ENCODE measurements around the gene CKM. TPM values are rescaled to one million over a fixed set of nuclear protein-coding genes. Genes with fewer than 3 reads are reported as not detected.
"Not testable (repeated sequence)": the region's sequence is repeated elsewhere in the genome, so short reads cannot be mapped to it uniquely, and the experiment has no call there.

Gene CKM
- total RNA-seq, 4 donors from 2014 or later = 18,507 to 37,792 (median 27,366) TPM

DNA sequence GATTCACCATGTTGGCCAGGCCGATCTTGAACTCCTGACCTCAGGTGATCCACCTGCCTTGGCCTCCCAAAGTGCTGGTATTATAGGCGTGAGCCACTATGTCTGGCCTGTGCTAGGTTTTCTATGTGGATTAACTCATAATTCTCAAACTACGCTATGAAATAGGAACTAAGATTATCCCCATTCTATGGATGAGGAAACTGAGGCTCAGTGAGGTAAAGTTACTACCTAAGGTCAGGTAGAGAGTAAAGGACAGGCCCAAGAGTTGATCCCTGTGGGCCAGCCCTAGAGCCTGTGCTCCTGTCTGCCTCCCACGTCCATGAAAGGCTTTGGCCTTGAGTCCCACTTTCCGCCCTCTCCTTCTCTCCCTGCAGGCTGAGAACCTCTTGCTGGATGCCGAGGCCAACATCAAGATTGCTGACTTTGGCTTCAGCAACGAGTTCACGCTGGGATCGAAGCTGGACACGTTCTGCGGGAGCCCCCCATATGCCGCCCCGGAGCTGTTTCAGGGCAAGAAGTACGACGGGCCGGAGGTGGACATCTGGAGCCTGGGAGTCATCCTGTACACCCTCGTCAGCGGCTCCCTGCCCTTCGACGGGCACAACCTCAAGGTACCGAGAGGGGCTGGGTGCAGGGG lies 51.5 kb downstream of the CKM start:
- intact Hi-C loops (cut with DNase I; ENCODE audit: low total_unique reads) = no loop called here

DNA sequence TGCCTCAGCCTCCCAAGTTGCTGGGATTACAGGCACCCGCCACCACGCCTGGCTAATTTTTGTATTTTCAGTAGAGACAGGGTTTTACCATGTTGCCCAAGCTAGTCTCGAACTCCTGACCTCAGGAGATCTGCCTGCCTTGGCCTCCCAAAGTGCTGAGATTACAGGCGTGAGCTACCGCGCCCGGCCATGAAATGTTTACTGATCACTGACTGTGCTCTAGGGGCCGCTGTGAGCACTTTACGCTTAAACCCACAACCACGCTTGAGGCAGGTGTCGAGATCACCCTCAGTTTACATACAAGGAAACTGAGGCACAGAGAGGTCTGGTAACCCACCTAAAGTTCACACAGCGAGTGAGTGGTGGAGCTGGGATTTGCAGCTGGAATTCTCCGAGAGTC lies 52.7 kb downstream of the CKM start:
- intact Hi-C loops (cut with DNase I; ENCODE audit: low total_unique reads); H3K9me3 ChIP-seq; H3K4me1 ChIP-seq; H3K4me3 ChIP-seq; in situ Hi-C loops (cut with MboI; ENCODE audit: low sequenced_read_pairs in 4 of 4); H3K27me3 ChIP-seq; ATAC-seq; H3K27ac ChIP-seq; DNase-seq: not testable (repeated sequence)
- peaks cover 0 to 10% of the 10 kb centered on the region in 2 donors for H3K36me3 ChIP-seq

More for the DNA sequence above, 51.5 kb downstream of the CKM start:
- Histone ChIP-seq H3K27ac (no peak overlapping the region), H3K4me1 (no peaks in the 10 kb centered on the region), H3K36me3 (peaks cover 0 to 10% of the 10 kb centered on the region in 2 donors), H3K4me3 (no peak overlapping the region), H3K27me3 (no peaks in the 10 kb centered on the region), H3K9me3 (no peaks in the 10 kb centered on the region)
- ATAC-seq = no peak
- no peak for DNase-seq
- in situ Hi-C loops (cut with MboI; ENCODE audit: low sequenced_read_pairs in 4 of 4) = no loop called here
- TF ChIP-seq, protein P1, sequence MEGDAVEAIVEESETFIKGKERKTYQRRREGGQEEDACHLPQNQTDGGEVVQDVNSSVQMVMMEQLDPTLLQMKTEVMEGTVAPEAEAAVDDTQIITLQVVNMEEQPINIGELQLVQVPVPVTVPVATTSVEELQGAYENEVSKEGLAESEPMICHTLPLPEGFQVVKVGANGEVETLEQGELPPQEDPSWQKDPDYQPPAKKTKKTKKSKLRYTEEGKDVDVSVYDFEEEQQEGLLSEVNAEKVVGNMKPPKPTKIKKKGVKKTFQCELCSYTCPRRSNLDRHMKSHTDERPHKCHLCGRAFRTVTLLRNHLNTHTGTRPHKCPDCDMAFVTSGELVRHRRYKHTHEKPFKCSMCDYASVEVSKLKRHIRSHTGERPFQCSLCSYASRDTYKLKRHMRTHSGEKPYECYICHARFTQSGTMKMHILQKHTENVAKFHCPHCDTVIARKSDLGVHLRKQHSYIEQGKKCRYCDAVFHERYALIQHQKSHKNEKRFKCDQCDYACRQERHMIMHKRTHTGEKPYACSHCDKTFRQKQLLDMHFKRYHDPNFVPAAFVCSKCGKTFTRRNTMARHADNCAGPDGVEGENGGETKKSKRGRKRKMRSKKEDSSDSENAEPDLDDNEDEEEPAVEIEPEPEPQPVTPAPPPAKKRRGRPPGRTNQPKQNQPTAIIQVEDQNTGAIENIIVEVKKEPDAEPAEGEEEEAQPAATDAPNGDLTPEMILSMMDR (IDR thresholded peaks at IDR 0.05 in 4 of 5, conservative IDR thresholded peaks at IDR 0.05 in 1 of 5) = no peak
- no peak for TF ChIP-seq POLR2A (IDR thresholded peaks at IDR 0.05)

DNA sequence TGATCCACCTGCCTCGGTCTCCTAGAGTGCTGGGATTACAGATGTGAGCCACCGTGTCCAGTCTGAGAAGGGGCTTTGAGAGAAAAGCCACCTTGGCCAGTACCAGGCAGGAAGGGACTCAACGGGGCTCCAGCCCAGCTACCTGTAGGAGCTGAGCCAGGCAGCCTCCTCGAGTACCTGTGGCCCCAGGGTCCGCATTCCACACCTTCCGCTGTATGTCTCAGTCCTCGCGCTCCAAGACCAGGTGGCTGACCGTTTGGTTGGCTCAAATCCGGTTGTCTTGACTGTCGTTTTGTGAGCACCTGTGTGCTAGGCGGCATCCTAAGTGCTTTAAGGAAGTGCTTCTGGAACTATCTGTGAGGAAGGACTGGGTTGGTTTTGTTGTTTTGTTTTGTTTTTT lies 55.4 kb downstream of the CKM start:
- DNase-seq (no peak), ATAC-seq (no peak)
- intact Hi-C loops (cut with DNase I; ENCODE audit: low total_unique reads) (no loop called here), in situ Hi-C loops (cut with MboI; ENCODE audit: low sequenced_read_pairs in 4 of 4) (no loop called here)
- no peaks in the 10 kb centered on the region for H3K9me3 ChIP-seq
- peaks cover 0 to 10% of the 10 kb centered on the region in 2 donors for H3K36me3 ChIP-seq
- no peak overlapping the region for H3K27ac ChIP-seq
- H3K27me3 ChIP-seq = no peaks in the 10 kb centered on the region
- no peak overlapping the region for H3K4me3 ChIP-seq
- no peak for TF ChIP-seq POLR2A (IDR thresholded peaks at IDR 0.05)
- TF ChIP-seq, protein P1 (IDR thresholded peaks at IDR 0.05 in 4 of 5, conservative IDR thresholded peaks at IDR 0.05 in 1 of 5) = no peak
- no peaks in the 10 kb centered on the region for H3K4me1 ChIP-seq

DNA sequence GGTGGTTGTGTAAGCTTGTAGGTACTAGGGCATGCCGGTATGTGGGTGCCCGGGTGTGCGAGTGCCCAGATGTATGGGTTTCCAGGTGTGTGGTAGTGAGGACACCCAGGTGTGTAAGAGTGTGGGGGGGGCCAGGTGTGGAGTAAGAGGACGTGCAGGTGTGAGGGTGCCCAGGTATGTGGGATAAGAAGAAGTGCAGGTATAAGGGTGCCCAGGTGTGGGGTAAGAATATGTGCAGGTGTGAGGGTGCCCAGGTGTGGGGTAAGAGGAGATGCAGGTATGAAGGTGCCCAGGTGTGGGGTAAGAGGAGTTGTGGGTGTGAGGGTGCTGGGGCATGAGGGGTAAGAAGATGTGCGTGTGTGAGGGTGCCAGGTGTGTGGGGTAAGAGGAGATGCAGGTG lies 57.3 kb downstream of the CKM start:
- ATAC-seq (no peak), DNase-seq (no peak)
- in situ Hi-C loops (cut with MboI; ENCODE audit: low sequenced_read_pairs in 4 of 4) = no loop called here

DNA sequence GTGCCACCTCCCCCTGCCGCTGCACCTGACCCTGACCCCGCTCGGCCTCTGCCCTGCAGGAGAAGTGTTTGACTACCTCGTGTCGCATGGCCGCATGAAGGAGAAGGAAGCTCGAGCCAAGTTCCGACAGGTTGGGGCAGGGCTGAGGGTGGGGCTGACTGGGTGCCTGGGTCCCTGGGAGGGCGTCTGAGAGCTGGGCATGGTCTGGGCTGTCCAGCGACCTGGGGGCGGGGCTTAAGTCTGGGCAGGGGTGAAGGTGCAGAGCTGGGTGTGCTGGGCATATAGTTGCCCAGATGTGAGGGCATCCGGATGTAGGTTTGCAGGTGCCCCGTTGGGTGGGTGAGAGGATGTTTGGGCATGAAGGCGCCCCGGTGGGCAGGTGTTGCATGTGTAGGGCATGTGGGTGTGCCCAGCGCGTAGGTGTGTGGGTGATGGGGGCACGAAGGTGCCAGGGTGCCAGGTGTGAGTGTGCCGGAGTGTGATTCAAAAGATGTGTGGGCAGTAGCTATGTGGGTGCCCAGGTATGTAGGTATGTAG lies 57.8 kb downstream of the CKM start:
- Histone ChIP-seq H3K36me3 (no peaks in the 10 kb centered on the region), H3K9me3 (no peaks in the 10 kb centered on the region), H3K27me3 (no peaks in the 10 kb centered on the region), H3K4me3 (no peak overlapping the region), H3K4me1 (no peaks in the 10 kb centered on the region), H3K27ac (no peak overlapping the region)
- no peak for DNase-seq
- in situ Hi-C loops (cut with MboI; ENCODE audit: low sequenced_read_pairs in 4 of 4) = no loop called here
- no peak for TF ChIP-seq POLR2A (IDR thresholded peaks at IDR 0.05)
- TF ChIP-seq, protein P1 (IDR thresholded peaks at IDR 0.05 in 4 of 5, conservative IDR thresholded peaks at IDR 0.05 in 1 of 5) = no peak
- intact Hi-C loops (cut with DNase I; ENCODE audit: low total_unique reads) = no loop called here
- ATAC-seq = no peak

More for the DNA sequence above, 57.3 kb downstream of the CKM start:
- no peaks in the 10 kb centered on the region for H3K27me3 ChIP-seq
- no peaks in the 10 kb centered on the region for H3K36me3 ChIP-seq
- no peaks in the 10 kb centered on the region for H3K4me1 ChIP-seq
- no peak overlapping the region for H3K4me3 ChIP-seq
- H3K27ac ChIP-seq = no peak overlapping the region
- intact Hi-C loops (cut with DNase I; ENCODE audit: low total_unique reads) = no loop called here
- H3K9me3 ChIP-seq = no peaks in the 10 kb centered on the region
- TF ChIP-seq, protein P1 (IDR thresholded peaks at IDR 0.05 in 4 of 5, conservative IDR thresholded peaks at IDR 0.05 in 1 of 5) = no peak
- no peak for TF ChIP-seq POLR2A (IDR thresholded peaks at IDR 0.05)
